C4-2B (cell line): ENCODE measurements around the gene HERC4.

Source experiments
- H3K27ac ChIP-seq: fragments of 450-650 bp; 2 replicates; pipeline ENCODE4 v1.5.1; 2017
- ZFX ChIP-seq: fragments of 450-650 bp; IDR thresholded peaks from 2 replicates; pipeline ENCODE4 v1.6.1; 2017
- TF ChIP-seq, protein P1 (sequence below): fragments of 450-650 bp; conservative IDR thresholded peaks from 2 replicates; pipeline ENCODE4 v1.5.1; 2017; ENCODE audit warnings: mild to moderate bottlenecking

The HERC4 gene

DNA sequence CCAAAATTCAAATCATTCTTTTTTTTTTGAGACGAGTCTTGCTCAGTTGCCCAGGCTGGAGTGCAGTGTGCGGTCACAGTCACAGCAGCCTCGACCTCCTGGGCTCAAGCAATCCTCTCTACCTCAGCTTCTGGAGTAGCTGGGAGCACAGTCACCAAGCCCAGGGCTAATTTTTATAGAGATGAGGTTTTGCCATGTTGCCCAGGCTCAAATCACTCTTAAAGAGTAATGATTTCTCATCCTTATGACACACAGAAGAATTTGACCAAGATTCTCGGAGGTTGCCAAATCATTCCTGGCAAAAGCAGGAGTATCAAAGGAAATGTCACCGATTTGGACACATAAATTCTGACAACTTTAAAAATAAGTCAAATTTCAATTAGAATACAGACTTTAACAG is 151.5 kb downstream of the HERC4 start:
- H3K27ac ChIP-seq = no peak overlapping the region
- TF ChIP-seq, protein P1, sequence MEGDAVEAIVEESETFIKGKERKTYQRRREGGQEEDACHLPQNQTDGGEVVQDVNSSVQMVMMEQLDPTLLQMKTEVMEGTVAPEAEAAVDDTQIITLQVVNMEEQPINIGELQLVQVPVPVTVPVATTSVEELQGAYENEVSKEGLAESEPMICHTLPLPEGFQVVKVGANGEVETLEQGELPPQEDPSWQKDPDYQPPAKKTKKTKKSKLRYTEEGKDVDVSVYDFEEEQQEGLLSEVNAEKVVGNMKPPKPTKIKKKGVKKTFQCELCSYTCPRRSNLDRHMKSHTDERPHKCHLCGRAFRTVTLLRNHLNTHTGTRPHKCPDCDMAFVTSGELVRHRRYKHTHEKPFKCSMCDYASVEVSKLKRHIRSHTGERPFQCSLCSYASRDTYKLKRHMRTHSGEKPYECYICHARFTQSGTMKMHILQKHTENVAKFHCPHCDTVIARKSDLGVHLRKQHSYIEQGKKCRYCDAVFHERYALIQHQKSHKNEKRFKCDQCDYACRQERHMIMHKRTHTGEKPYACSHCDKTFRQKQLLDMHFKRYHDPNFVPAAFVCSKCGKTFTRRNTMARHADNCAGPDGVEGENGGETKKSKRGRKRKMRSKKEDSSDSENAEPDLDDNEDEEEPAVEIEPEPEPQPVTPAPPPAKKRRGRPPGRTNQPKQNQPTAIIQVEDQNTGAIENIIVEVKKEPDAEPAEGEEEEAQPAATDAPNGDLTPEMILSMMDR = no peak
- TF ChIP-seq ZFX = no peak

DNA sequence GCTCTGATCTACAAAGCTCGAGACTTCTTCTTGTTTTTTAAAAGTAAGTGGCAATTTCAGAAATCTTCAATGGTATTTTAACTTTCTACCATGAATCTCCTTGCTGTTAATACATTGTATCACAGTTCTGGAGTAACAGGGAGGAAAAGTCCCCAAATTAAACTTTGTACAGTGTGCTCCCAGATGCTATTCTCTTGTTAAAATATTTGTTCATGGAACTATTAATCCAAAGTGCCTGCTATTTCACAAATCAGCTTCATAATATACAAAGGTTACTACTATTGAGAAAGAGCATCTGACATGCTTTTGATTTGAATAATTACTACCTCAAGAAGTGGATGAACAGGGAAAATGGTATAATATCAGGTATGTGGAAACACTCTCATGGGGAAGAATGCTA is 154.0 kb downstream of the HERC4 start:
- TF ChIP-seq, protein P1 = no peak
- no peak for TF ChIP-seq ZFX
- H3K27ac ChIP-seq = no peak overlapping the region

DNA sequence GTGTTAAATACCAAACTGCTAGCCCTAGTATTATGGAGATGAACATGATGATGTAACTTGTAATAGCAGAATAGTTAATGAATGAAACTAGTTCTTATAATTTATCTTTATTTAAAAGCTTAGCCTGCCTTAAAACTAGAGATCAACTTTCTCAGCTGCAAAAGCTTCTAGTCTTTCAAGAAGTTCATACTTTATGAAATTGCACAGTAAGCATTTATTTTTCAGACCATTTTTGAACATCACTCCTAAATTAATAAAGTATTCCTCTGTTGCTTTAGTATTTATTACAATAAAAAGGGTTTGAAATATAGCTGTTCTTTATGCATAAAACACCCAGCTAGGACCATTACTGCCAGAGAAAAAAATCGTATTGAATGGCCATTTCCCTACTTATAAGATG is 157.4 kb downstream of the HERC4 start:
- H3K27ac ChIP-seq = no peak overlapping the region
- no peak for TF ChIP-seq ZFX
- TF ChIP-seq, protein P1 = no peak

DNA sequence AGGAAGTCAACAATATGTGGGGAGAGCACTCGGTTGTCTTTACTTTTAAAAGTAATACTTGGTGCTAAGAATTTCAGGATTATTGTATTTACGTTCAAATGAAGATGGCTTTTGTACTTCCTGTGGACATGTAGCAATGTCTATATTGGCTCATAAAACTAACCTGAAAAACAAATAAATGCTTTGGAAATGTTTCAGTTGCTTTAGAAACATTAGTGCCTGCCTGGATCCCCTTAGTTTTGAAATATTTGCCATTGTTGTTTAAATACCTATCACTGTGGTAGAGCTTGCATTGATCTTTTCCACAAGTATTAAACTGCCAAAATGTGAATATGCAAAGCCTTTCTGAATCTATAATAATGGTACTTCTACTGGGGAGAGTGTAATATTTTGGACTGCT is 157.9 kb downstream of the HERC4 start:
- no peak for TF ChIP-seq ZFX
- TF ChIP-seq, protein P1 = no peak
- no peak overlapping the region for H3K27ac ChIP-seq

DNA sequence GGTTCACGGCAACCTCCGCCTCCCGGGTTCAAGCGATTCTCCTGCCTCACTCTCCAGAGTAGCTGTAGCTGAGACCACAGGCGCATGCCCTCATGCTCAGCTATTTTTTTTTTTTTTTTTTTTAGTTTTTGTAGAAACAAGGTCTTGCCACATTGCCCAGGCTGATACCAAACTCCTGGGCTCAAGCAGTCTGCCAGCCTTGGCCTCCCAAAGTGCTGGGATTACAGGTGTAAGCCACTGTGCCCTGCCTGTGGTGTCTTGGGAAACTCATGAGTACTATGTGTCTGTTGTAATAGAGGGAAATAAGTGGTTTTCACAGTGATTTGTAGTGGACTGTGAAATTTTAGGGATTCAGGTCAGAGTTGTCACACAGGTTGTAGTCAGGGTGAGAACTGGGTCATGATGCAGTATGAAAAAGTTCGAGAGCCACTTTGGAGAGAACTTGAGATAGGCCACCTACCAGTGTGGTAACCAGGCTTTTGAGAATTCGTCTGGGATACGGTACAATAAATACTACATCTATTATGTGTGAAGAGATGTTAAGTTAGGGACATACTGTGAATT is 160.2 kb downstream of the HERC4 start:
- no peak for TF ChIP-seq ZFX
- TF ChIP-seq, protein P1 = no peak
- no peak overlapping the region for H3K27ac ChIP-seq

GRCh38 chr10:67912331-67912946 is 162.6 kb downstream of the HERC4 start:
- H3K27ac ChIP-seq = no peak overlapping the region
- TF ChIP-seq, protein P1 = no peak
- TF ChIP-seq ZFX = no peak

DNA sequence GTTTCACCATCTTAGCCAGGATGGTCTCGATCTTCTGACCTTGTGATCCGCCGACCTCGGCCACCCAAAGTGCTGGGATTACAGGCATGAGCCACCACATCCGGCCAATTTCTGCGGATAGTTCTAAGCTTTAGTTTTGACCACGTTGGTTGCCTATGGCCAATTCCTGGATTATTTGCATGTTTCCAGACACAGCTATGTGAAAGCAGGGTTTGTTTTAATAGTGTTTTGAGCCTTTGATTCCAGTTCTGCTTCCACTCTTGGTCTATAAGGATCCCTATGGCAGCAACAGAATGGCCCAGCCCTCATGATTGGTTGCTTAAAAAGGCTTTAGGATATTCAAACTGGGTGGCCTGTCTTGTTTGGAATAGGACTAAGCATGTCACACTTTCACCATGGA is 171.5 kb downstream of the HERC4 start:
- no peak for TF ChIP-seq ZFX
- TF ChIP-seq, protein P1 = no peak
- H3K27ac ChIP-seq = no peak overlapping the region
